A549 (cell line): ENCODE measurements around the gene CDC16.

Experiments
- BCL3 ChIP-seq: fragments of >200 bp; sonication (Bioruptor Twin); formaldehyde crosslinking; IDR thresholded peaks from 3 replicates; pipeline ENCODE4 v1.6.1; 2016
- CTCF ChIP-seq: fragments of >200 bp; sonication (Bioruptor Twin); formaldehyde crosslinking; IDR thresholded peaks from 3 replicates; pipeline ENCODE4 v1.5.1; 2016
- EP300 ChIP-seq, 2 experiments: fragments of >200 bp; sonication (Bioruptor Twin); formaldehyde crosslinking; IDR thresholded peaks; 2 replicates in 1 of 2; 3 replicates in 1 of 2; pipeline ENCODE4 v1.6.1; 2016 to 2017
- ESRRA ChIP-seq: fragments of 150-350 bp; IDR thresholded peaks from 2 replicates; pipeline ENCODE4 v1.6.1; 2014; ENCODE audit warnings: mild to moderate bottlenecking, low read length, borderline replicate concordance
- JUN ChIP-seq, 2 experiments: fragments of >200 bp; sonication (Bioruptor Twin); formaldehyde crosslinking; IDR thresholded peaks; 2 replicates in 1 of 2; 3 replicates in 1 of 2; pipeline ENCODE4 v1.6.1; 2016 to 2017
- KDM1A ChIP-seq: fragments of 200-600 bp; sonication (generic); IDR thresholded peaks from 2 replicates; pipeline ENCODE4 v1.6.1; 2016; ENCODE audit warnings: low read depth, mild to moderate bottlenecking
- MAFK ChIP-seq: fragments of 450-650 bp; IDR thresholded peaks from 2 replicates; pipeline ENCODE4 v1.6.1; 2014; ENCODE audit not compliant: partially characterized antibody
- MAX ChIP-seq: IDR thresholded peaks from 2 replicates; pipeline ENCODE4 v1.6.1; 2012
- POLR2A ChIP-seq: IDR thresholded peaks from 2 replicates; pipeline ENCODE4 v1.6.1; 2012; ENCODE audit warnings: mild to moderate bottlenecking, low read length
- POLR2AphosphoS2 ChIP-seq: conservative IDR thresholded peaks from 2 replicates; pipeline ENCODE4 v1.6.1; 2012; ENCODE audit warnings: low read length, improper control_type of control experiment, inconsistent platforms

GRCh38 chr13:114211446-114212157 is 23.1 kb upstream of the CDC16 start:
- TF ChIP-seq CTCF (no peak), BCL3 (no peak), POLR2AphosphoS2 (no peak), POLR2A (no peak), ESRRA (no peak), MAX (no peak), EP300 (IDR thresholded peaks at IDR 0.05) (no peak), MAFK (no peak), JUN (IDR thresholded peaks at IDR 0.05) (no peak), KDM1A (no peak)
